HepG2 (cell line): ENCODE measurements around the gene TPRN. TPM values are rescaled to one million over a fixed set of nuclear protein-coding genes. Genes with fewer than 3 reads are reported as not detected.

Experiments used
- AGO1 ChIP-seq: fragments of 200-400 bp; formaldehyde crosslinking; IDR thresholded peaks from 2 replicates; pipeline ENCODE4 v1.6.1; 2017; ENCODE audit warnings: mild to moderate bottlenecking, low read depth, low read length, moderate library complexity; ENCODE audit not compliant: poor library complexity, severe bottlenecking
- DMAP1 ChIP-seq: IDR thresholded peaks from 2 replicates; pipeline ENCODE4 v1.6.1; 2016
- HDAC1 ChIP-seq: sonication (generic); formaldehyde crosslinking; IDR thresholded peaks from 2 replicates; pipeline ENCODE4 v1.5.1; 2020; ENCODE audit warnings: mild to moderate bottlenecking, missing genetic modification reagents
- PBX3 ChIP-seq: sonication (generic); formaldehyde crosslinking; IDR thresholded peaks from 2 replicates; pipeline ENCODE4 v1.8.1; 2023; ENCODE audit warnings: missing genetic modification reagents, inconsistent platforms, borderline replicate concordance
- RFXANK ChIP-seq: IDR thresholded peaks from 2 replicates; pipeline ENCODE4 v1.6.1; 2016
- SKIL ChIP-seq: sonication (generic); formaldehyde crosslinking; IDR thresholded peaks from 2 replicates; pipeline ENCODE4 v1.8.0; 2022; ENCODE audit warnings: missing genetic modification reagents, mild to moderate bottlenecking, moderate library complexity, borderline replicate concordance
- SMC3 ChIP-seq: IDR thresholded peaks from 2 replicates; pipeline ENCODE4 v1.6.1; 2011; ENCODE audit warnings: low read length, improper control_type of control experiment
- SOX5 ChIP-seq: IDR thresholded peaks from 2 replicates; pipeline ENCODE4 v1.6.1; 2016; ENCODE audit warnings: borderline replicate concordance
- SPEN ChIP-seq: sonication (generic); formaldehyde crosslinking; IDR thresholded peaks from 2 replicates; pipeline ENCODE4 v1.5.1; 2020; ENCODE audit warnings: low read depth, mild to moderate bottlenecking, missing genetic modification reagents
- TEAD3 ChIP-seq: optimal IDR thresholded peaks from 2 replicates; pipeline ENCODE3; 2016; ENCODE audit warnings: borderline replicate concordance
- ZNF263 ChIP-seq: sonication (generic); formaldehyde crosslinking; IDR thresholded peaks from 2 replicates; pipeline ENCODE4 v1.4.0; 2020; ENCODE audit warnings: missing genetic modification reagents
- ZNF329 ChIP-seq: sonication (generic); formaldehyde crosslinking; IDR thresholded peaks from 2 replicates; pipeline ENCODE4 v1.9.0; 2021; ENCODE audit warnings: low read depth, mild to moderate bottlenecking, missing genetic modification reagents
- ZNF337 ChIP-seq: sonication (generic); formaldehyde crosslinking; IDR thresholded peaks from 2 replicates; pipeline ENCODE4 v1.5.1; 2020; ENCODE audit warnings: missing genetic modification reagents, low read depth, mild to moderate bottlenecking, borderline replicate concordance
- ZNF792 ChIP-seq: IDR thresholded peaks from 2 replicates; pipeline ENCODE4 v1.6.1; 2016
- polyA plus RNA-seq, 8 experiments: library from polyadenylated mRNA; depleted of rRNA in 3 of 8; stranded (reverse) in 7 of 8; unstranded in 1 of 8; fragments of >200 nt; fragmentation: Illumina TruSeq in 4 of 8; extraction: Trizol in 4 of 8; gene quantifications; 2 replicates each; pipeline versions ENCODE4 v1.2.1 to v1.2.3, GENCODE V29; 2011 to 2016; ENCODE audit warnings: low read depth in 4 of 8, missing spikeins in 1 of 8, mixed read lengths in 1 of 8; ENCODE audit not compliant: insufficient read depth in 1 of 8
- total RNA-seq, 5 experiments: library from RNA; depleted of rRNA; stranded (reverse); fragments of >200 nt; fragmentation: Illumina TruSeq; extraction: Trizol; gene quantifications; 2 replicates each; pipeline ENCODE4 v1.2.3, GENCODE V29; 2016; ENCODE audit warnings: low read depth in 1 of 5
- TF ChIP-seq, protein P1 (sequence below): sonication (generic); formaldehyde crosslinking; IDR thresholded peaks from 2 replicates; pipeline ENCODE4 v1.5.0; 2020; ENCODE audit warnings: mild to moderate bottlenecking, missing genetic modification reagents, moderate library complexity
- TF ChIP-seq, protein P2 (sequence below): sonication (generic); formaldehyde crosslinking; IDR thresholded peaks from 2 replicates; pipeline ENCODE4 v1.5.0; 2020; ENCODE audit warnings: missing genetic modification reagents, mild to moderate bottlenecking, borderline replicate concordance
- TF ChIP-seq, protein P3 (sequence below): sonication (generic); formaldehyde crosslinking; IDR thresholded peaks from 2 replicates; pipeline ENCODE4 v1.8.1; 2022; ENCODE audit warnings: low read depth, mild to moderate bottlenecking, missing genetic modification reagents
- TF ChIP-seq, protein P4 (sequence below): sonication (generic); formaldehyde crosslinking; IDR thresholded peaks from 2 replicates; pipeline ENCODE4 v1.4.0; 2020; ENCODE audit warnings: missing genetic modification reagents

Gene TPRN
- total and polyA plus RNA-seq, 2 of the 13 experiments (the other 11 are each of a cell fraction or from before 2014, with no cell fraction given): 10.1 to 19.2 TPM

- TF ChIP-seq, protein P1, sequence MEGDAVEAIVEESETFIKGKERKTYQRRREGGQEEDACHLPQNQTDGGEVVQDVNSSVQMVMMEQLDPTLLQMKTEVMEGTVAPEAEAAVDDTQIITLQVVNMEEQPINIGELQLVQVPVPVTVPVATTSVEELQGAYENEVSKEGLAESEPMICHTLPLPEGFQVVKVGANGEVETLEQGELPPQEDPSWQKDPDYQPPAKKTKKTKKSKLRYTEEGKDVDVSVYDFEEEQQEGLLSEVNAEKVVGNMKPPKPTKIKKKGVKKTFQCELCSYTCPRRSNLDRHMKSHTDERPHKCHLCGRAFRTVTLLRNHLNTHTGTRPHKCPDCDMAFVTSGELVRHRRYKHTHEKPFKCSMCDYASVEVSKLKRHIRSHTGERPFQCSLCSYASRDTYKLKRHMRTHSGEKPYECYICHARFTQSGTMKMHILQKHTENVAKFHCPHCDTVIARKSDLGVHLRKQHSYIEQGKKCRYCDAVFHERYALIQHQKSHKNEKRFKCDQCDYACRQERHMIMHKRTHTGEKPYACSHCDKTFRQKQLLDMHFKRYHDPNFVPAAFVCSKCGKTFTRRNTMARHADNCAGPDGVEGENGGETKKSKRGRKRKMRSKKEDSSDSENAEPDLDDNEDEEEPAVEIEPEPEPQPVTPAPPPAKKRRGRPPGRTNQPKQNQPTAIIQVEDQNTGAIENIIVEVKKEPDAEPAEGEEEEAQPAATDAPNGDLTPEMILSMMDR (CRISPR knock-in tag): peak; percentile 41
- no peak for TF ChIP-seq PBX3
- TF ChIP-seq TEAD3 (CRISPR knock-in tag): no peak
- TF ChIP-seq ZNF337 (CRISPR knock-in tag): no peak
- TF ChIP-seq DMAP1 (CRISPR knock-in tag): no peak
- no peak for TF ChIP-seq SPEN (CRISPR knock-in tag)
- TF ChIP-seq, protein P2, sequence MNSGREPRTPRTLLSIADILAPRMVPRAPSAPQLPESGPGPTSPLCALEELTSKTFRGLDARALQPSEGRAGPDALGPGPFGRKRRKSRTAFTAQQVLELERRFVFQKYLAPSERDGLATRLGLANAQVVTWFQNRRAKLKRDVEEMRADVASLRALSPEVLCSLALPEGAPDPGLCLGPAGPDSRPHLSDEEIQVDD (CRISPR knock-in tag): no peak
- TF ChIP-seq SOX5 (CRISPR knock-in tag): no peak
- TF ChIP-seq AGO1: peak; percentile 25
- TF ChIP-seq, protein P3, sequence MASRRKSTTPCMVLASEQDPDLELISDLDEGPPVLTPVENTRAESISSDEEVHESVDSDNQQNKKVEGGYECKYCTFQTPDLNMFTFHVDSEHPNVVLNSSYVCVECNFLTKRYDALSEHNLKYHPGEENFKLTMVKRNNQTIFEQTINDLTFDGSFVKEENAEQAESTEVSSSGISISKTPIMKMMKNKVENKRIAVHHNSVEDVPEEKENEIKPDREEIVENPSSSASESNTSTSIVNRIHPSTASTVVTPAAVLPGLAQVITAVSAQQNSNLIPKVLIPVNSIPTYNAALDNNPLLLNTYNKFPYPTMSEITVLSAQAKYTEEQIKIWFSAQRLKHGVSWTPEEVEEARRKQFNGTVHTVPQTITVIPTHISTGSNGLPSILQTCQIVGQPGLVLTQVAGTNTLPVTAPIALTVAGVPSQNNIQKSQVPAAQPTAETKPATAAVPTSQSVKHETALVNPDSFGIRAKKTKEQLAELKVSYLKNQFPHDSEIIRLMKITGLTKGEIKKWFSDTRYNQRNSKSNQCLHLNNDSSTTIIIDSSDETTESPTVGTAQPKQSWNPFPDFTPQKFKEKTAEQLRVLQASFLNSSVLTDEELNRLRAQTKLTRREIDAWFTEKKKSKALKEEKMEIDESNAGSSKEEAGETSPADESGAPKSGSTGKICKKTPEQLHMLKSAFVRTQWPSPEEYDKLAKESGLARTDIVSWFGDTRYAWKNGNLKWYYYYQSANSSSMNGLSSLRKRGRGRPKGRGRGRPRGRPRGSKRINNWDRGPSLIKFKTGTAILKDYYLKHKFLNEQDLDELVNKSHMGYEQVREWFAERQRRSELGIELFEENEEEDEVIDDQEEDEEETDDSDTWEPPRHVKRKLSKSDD: no peak
- TF ChIP-seq ZNF792: no peak
- TF ChIP-seq ZNF329 (CRISPR knock-in tag): no peak
- TF ChIP-seq HDAC1: peak; percentile 49; the same call in 1 of the 2 replicates
- TF ChIP-seq ZNF263: peak; percentile 90
- TF ChIP-seq SKIL (CRISPR knock-in tag): no peak
- no peak for TF ChIP-seq SMC3
- no peak for TF ChIP-seq RFXANK (CRISPR knock-in tag)
- TF ChIP-seq, protein P4, sequence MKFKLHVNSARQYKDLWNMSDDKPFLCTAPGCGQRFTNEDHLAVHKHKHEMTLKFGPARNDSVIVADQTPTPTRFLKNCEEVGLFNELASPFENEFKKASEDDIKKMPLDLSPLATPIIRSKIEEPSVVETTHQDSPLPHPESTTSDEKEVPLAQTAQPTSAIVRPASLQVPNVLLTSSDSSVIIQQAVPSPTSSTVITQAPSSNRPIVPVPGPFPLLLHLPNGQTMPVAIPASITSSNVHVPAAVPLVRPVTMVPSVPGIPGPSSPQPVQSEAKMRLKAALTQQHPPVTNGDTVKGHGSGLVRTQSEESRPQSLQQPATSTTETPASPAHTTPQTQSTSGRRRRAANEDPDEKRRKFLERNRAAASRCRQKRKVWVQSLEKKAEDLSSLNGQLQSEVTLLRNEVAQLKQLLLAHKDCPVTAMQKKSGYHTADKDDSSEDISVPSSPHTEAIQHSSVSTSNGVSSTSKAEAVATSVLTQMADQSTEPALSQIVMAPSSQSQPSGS (CRISPR knock-in tag): no peak
These were observed 975 bp downstream of the TPRN start (continued) for GRCh38 chr9:137199411-137200121.
